Stimulated activated CD4-positive, alpha-beta T cell treated with anti-CD3 and anti-CD28 coated beads, Interleukin-1b, Interleukin-23, amount 100 ng/mL, for 1 hour (primary cell): ENCODE measurements around the gene RANBP9.

ENCODE experiments used
- DNase-seq, 2 donors: peaks; one replicate each; pipeline ENCODE4 v3.0.0-alpha.2; 2020; ENCODE audit warnings: low read depth in 2 of 2

The RANBP9 gene

DNA sequence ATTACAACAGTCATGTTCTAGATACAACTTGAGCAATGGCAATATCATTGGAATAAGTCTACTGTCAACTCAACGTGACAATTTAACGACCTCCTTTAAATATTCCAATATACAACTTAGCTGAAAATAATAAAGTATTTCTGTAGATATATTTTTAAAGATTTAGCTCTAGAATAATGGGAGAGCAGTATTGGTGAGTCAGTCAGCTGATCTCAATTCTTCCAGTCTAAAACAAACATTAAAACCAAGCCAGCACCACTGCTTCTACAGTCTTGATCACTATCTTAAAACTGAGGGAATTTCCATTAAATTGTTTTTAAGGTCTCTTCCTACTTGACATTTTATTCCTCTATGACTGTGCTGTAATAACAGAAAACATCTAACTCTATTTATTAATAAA is 58.3 kb downstream of the RANBP9 start:
- DNase-seq: no peak

DNA sequence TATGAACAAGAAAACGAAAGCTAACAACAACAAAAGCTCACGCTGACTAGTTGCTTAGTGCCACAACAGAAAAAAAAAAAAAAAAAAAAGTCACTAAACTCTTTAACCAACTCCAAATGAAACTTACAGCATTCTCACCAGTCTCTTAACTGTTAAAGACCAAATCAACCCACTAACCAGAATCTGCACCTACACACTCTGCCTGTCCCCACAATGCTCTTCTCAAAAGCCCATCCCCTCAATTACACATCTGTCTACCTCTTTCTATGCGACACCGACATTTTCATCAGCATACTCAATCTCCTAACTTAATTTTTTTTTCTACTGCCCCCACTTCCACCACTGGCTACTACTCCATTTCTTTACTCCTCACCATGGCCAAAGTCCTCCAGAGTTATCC is 62.2 kb downstream of the RANBP9 start:
- no peak for DNase-seq

DNA sequence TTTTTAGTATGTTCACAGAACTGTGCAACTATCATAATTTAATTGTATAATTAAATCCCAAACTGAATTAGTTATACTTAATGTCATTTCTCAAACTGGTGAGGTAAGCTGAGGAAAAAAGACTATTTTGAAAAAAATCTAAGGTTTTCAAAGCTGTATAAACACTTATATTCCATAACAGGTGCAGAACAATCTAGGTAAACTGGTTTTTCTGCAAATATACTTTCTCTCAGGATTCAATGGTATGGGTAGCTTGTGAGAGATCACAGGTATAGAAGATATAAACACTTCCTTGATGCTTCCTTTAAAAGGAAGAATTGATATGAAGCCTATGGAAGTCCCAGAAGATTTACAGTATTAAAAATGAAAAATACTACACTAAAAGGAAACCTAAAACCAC is 62.8 kb downstream of the RANBP9 start:
- no peak for DNase-seq

DNA sequence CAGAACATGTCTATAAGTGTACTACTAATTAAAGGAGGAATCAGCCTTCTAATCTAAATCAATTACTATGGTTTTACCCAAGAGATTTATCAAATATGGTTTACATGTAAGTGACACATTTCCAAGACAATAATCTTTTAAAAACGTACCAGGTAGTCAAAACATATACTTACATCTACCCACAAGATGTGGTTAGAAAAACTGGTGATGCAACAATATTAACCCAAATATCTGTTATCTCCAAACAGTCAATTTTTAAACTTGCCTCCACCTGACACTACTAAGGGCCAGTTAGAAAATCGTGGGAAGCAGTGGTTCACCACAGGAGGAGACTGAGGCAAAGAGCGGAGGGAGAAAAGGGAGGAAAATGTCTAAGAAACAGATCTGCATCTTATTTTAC is 68.5 kb downstream of the RANBP9 start:
- no peak for DNase-seq

DNA sequence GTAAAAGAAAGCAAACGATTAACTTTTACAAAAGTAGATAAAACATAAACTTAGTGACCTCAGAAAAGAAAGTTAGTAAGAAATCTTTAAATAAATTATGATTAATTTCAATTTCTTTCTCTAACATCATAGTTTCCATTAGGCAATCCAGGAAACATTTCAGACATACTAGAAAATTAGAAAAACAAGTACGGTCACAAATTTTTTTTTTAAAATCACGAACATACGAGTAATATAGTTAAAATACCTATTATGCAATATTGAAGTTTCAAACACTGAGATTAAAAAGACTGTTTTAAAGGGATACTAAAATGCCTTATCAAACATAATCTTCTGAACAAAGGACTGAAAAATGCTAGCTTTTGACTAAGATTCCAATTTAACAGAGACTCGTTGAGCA is 70.3 kb downstream of the RANBP9 start:
- no peak for DNase-seq

DNA sequence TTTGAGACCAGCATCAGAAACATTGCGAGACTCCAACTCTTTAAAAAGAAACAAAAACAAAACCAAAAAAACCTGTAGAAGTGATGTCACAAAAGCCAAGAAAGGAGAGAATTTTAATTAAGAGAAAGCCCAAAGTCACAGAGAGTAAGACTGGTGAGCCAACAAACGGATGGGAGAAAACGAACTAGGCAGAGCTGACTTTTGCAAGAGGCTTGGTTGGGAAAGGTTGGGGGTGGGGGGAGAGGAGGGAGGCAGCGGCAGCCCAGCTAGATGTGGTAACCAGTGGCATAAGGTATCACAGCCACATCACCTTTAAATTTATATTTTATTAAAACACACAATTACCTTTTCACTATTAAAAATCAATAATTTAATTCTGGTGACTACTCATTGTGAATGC is 73.0 kb downstream of the RANBP9 start:
- DNase-seq: no peak

DNA sequence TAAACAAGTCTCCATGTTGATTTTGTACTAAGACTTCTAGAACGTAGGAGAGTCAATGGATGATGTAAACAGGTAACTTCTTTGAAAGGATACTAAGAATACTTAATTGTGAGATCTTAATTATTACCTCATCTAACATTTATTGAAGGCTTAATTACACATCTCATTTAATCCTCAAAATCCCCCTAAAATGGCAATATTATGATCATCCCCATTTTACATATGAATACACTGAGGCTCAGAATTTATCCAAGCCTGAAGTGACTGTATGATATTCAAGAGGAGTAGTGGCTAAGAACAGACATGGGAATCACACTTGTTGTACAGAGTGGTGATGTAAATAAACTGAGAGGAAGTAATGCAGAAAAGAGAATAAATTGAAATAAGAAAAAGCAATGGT is 73.6 kb downstream of the RANBP9 start:
- no peak for DNase-seq

DNA sequence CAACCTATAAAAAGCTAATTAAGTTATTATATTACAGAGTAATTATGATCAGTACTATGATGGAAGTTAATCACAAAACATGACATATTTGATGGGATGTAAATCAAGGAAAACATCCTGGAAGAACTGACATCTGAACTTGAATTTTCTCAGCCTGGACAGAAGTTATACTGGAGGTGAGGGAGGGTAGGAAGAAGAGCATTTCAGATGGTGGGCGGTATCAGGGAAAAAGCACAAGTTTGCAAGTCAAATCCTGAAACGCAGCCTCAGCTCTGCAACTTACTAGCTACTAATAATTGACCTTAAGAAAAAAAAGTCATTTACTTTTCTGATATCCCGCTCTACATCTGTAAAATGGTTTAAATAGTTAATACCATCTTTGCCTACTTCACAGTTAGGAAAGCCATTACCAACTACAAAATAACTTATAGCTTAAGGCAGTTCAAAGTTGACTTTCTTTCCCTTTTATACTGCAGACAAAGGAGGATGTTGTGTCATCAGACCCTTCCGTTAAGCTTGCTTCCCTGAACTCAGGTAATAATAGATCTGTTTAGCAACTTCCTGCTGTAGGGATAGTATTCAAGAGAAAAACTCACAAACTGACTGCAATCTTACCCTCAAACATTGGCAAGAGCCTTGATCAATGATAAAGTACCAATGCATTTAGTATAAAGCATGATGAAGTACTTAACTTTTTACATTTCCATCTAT is 75.5 kb downstream of the RANBP9 start:
- no peak for DNase-seq

DNA sequence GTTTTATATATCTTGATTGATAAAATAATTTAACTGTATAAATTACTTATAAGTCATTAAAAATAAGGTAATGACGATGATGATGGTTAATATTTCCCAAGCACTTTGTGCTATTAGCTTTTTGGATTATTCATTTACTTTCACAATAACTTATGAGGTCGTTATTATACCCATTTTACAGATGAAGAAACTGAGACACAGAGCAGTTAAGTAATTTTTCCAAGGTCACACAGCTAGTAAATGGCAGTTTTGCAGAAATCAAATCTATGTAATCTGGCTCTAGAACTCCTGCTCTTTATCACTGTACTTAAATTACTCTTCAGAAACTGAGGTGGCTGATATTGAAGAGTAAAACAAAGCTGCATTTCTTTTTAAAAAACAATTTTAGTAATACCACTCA is 78.3 kb downstream of the RANBP9 start:
- DNase-seq: no peak

DNA sequence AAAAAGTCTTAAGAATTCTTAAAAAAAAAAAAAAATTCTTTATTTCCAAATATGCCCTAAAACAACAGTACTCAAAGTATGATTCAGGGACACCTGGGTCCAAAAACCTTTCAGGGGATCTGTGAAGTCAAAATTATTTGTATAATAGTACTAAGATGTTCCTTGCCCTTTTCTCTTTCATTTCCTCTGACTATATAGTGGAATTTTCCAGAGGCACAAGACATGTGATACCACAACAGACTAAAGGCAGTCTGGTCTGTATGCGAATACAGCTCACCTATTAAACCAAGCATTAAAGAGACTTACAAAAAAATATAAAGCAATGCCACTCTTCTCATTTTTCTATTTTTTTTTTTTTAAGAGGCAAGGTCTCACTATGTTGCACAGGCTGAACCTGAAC is 81.1 kb downstream of the RANBP9 start:
- no peak for DNase-seq

DNA sequence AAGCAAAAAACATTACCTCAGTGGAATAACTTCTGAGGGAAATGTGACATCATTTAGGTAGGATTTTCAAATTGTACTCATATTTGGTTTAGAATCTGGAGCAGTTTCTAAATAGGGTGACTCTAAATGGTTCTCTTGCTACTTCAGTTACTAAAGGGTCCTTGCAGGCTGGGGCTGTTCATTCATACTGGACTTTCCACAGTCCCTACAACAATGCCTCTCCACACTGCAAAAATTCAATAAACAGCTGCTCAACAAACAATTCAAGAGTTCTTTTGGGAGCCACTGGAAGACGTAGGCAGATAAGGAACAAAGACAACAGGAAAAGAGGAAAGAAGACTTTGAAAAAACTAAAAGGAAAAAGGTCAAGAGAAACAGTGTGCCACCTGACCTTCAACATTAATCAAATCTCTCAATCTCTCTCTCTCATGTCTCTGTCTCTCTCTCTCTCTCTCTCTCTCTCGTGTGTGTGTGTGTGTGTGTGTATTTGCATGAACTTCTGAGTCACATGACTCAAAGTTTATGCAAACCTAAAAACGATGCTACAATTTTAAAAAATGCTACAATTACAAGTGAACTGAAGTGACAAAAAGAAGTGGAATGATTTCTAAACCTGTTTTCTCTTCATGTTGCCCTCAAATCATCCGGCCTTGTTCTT is 82.0 kb downstream of the RANBP9 start:
- no peak for DNase-seq

DNA sequence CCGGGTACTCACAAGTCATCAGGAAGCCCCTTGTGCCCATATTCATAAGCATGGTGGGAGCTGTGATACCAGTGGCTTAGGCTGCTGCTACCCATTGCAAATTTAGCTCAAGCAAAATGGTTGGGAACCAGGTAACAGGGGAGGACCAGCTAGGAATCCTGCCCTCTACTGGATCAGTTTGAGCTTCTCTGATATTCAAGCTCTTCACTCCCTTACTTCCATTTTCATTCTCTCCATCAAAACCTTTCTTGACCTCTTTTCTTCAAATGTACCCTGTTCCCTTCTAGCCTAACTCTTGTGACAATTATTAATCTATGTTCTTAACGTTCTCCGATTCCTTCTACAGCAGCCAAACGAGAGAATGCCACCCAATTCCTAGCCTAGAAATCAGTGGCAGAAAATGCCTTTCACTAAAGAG is 86.8 kb downstream of the RANBP9 start:
- DNase-seq: no peak

DNA sequence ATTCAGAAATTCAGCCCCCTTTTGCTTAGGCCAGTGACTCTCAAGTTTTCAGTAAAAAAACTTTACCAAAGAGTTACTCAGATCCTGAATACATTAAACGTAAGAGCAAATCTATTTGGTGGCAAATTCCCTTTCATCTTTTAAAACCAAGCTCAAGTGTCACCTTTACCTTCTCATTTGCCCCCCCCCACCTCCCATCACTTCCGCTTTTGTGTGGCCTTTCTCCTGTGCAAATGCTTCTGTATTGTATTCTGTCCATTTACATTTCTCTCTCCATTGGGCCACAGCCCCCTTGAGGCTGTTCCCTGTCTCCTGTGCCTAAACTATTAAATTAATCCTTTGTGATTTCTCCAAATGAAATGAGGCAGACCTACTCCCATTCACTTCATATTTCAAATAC is 94.6 kb downstream of the RANBP9 start:
- DNase-seq: no peak

DNA sequence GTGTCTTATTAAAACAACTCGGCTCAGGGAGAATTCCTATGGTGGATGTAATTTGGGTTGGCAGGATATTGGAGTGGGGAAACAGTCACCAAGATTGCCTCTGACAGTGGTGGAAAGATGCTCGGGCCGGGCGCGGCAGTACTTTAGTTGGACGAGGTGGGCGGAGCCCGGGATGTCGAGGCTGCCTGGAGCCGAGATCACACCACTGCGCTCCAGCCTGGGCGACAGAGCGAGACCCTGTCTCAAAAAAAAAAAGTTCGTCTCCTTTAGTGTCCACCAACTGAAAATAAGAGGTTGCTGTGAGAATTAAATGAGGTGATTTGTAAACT is 95.9 kb downstream of the RANBP9 start:
- peak in 1 of 2 donors; percentile 27 for DNase-seq

DNA sequence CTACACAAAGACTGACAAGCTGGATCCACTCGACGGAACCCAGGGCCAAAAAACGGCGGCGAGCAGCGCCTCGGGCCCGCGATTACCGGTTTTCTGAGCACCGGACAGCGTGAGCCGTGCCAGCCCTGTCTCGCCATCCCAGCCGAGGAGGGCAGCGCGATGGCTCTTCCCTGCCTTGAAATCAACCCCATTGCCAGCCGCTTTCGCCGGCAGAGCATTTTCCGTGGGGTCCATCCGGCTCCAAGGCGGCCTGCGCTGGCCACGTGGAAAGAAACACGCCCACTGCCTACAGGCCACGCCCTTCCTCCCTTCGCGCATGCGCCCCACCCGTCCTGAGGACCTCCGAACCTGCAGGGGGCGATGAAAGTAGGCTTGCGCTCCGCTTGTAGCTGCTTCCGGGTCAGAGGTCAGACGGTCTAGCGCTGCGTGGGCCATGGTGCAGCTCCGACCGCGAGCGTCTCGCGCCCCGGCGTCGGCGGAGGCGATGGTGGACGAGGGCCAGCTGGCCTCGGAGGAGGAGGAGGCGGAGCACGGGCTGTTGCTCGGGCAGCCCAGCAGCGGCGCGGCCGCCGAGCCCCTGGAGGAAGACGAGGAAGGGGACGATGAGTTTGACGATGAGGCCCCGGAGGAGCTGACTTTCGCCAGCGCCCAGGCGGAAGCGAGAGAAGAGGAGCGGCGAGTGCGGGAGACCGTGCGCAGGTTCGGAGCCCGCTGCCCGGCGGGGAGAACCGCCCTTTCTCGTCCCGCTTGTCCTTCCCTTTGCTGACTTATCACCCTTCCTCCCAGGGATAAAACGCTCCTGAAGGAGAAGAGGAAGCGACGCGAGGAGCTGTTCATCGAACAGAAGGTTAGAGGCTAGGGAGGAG is 96.5 kb downstream of the RANBP9 start, which contains the start of gene NOL7:
TSS of gene NOL7 (plus strand) at position 410 of the 866 bp plus-strand sequence. CDS start at position 434, 24 bp downstream.
- peak; percentile 98 to 99 for DNase-seq

DNA sequence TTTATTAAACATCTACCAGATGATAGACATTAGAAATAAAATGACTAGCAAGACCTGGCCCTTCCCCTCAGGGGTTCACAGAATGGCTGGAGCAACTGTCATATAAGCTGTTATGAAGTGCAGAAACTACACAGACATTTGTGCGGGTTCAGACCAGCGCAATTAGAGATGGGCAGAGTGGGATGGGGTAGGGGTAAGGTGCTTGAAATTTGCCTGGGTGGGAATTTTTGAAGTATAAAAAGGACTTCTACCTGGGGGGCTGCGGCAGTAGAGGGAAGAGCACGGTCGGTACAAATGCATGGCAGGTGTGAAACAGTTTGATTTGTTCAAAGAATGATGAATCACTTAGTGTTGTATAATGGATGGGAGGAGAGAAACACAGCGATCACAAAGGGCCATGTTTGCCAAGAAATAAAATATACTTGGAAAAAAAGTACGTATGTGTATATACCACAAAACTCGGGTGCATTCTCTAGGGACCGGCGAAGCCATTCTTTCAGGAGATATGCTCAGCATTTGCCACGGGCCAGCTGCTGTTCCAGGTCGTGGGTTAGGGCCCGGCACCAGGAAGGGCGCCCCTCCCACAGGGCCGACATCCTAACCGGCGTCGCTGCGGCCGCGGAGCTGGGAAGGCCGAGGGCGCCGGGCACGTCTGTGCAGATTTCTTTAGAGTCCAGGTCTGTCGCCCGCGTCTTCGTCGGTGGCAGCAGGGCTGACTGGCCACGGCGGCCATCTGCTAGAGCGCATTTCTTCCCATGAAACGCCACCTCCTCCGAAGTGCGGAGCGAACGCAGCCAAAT is 97.3 kb downstream of the RANBP9 start:
- no peak for DNase-seq

DNA sequence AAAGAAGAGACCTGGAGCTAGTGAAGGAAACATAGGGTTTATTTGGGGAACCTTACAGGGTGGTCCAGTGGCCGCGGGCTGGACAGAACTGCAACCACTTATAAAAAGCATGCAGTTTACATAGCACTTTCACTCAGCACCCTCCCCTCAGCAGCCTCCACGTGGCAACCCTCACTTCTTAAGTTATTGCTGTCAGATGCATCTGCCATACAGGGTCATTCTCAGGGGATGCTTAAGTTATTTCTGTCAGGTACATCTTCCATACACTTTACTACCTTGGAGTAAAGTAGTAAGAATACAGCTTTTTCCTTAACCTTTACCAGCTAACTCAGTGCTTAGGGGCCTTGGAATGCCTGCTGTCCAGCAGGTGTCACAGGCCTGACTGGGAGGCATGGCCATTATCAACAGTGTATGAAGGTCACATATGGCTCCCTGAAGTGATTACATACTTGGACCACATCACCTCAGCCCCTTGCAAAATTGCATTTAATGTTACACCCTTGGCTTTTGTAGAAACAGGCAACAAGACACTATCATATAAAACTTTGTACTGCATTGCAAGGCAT is 98.5 kb downstream of the RANBP9 start:
- DNase-seq: no peak

DNA sequence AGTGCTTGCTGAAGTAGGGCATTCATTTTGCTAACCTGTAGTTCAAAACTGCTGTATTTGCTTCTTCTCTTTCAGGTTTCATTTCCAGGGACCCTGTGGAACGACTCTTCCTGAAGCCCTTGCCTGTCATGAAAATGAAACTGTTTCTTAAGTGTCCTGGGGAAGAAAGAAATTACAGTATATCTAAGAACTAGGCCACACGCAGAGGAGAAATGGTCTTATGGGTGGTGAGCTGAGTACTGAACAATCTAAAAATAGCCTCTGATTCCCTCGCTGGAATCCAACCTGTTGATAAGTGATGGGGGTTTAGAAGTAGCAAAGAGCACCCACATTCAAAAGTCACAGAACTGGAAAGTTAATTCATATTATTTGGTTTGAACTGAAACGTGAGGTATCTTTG is 99.9 kb downstream of the RANBP9 start:
- DNase-seq: no peak

DNA sequence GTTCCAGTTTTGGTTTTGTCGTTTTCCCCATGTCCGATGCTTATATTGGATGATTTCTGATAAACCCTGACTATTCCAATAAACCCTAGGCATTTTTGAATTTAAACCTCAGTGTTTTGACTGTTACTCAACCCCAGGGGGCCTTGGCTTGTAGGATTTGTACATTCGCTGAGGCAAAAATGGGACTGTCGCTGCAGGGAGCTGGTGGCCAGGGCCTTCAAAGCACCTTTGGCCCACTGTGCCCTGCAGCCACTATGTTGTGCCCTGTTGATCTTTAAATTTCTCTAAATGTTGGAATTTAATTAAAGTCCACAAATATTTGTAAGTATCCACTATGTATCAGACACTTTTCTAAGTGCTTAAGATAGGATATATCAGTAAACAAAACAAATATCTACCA is 106.0 kb downstream of the RANBP9 start:
- DNase-seq: no peak

DNA sequence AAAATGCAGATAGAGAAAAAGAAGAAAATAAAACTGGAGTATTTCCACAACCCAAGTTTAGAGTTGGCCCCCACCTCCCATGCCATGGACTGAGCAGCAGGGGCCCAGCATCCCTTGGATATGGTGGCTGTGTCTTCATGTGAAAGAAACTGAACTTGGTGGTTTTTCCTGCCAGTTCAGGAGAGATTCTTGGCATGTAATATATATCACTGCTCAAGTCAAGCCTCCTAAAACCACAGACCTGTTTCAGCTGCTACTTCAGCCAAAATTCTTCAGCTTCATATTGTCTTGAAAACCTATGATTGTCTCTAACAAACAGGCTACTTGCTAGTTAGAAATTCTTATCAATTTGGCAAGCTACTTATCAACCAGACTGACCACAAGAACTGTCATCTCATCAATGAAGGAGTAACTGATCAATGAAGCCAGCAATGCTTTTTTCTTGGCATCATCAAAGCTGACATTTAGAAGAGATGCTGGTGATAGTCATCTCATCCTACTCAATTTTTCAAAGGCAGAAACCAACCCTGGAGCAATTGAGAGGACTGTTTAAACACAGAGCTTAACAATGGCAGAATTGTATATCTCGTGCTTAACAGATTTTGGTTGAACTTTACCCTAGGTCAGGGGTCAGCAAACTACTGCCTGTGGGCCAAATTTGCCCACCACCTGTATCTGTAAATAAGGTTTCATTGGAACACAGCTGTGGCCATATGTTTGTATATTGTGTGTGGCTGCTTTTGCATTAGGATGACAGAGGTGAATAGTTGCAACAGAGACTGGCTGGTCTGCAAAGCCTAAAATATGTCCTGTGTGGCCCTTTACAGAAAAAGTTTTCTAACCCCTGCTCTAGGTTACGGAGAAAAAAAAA is 106.9 kb downstream of the RANBP9 start:
- DNase-seq: no peak

DNA sequence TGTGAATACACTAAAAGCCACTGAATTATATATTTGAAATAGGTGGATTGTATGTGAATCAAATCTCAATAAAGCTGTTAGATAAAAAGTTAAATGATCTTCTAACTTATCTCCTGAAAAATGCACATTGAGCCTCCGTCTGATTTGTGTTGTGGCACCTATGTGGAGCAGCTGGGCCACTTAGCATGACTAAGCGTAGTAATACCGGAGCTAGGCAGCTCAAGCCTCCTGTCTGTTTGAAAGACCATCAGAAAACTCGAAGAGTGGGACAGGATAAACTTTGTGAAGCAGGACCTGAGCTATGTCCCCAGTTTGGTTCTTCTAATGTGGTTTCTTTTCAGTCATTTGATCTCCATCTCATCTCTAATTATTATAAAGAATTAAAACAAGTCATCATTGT is 107.5 kb downstream of the RANBP9 start:
- no peak for DNase-seq
